ENCODE measurements around the gene KHNYN. TPM values are rescaled to one million over a fixed set of nuclear protein-coding genes. Genes with fewer than 3 reads are reported as not detected.

The KHNYN gene
- total and polyA plus RNA-seq, 4 donors = 15.2 to 64.9 (median 42.3) TPM

DNA sequence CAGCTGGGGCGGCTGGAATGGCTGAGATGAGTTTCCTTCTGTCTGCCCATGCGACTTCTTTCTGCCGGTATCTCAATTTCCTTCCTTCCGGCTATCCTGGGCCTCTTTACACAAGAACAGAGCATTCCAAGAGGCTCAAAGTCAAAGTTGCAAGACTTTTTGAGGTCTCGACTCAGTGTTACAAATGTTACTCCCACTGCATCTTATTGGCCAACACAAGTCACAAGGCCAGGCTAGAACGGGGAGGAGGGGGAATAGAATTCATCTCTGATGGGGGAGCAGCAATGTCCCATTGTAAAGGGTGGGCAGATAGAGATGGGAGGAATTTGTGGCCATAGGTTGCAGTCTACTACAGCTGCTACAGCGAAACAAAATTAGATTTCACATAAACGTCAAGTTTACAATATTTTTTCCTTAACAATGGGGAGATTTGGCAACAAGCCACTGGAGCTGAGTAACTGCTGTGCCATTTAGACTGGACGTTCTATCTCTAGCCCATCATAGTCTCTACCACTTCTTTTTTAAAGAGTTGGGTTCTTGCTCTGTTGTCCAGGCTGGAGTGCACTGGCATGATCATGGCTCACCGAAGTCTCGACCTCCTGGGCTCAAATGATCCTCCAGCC is 40.4 kb upstream of the KHNYN start:
- DNase-seq (peak in 1 of 2 donors; percentile 4), ATAC-seq (ENCODE audit: low FRiP score) (no peak)
- Histone ChIP-seq H3K27me3 (ENCODE audit: control insufficient read depth in 1 of 2, insufficient read depth in 2 of 2, low read length in 1 of 2) (no peaks in the 10 kb centered on the region), H3K27ac (ENCODE audit: low read depth in 1 of 2, low read length in 2 of 2) (no peak overlapping the region), H3K4me3 (ENCODE audit: low read length in 2 of 2) (no peak overlapping the region), H3K9me3 (ENCODE audit: control insufficient read depth, low read length) (no peaks in the 10 kb centered on the region), H3K4me1 (ENCODE audit: control insufficient read depth in 1 of 2, insufficient read depth in 2 of 2, low read length in 2 of 2) (no peaks in the 10 kb centered on the region), H3K36me3 (ENCODE audit: control insufficient read depth in 1 of 2, insufficient read depth in 2 of 2, low read length in 1 of 2) (no peaks in the 10 kb centered on the region)
- intact Hi-C loops (cut with DNase I) = no loop called here
- 66 to 67% methylated on average over 11 of the region's 11 CpGs for WGBS, 2 donors

DNA sequence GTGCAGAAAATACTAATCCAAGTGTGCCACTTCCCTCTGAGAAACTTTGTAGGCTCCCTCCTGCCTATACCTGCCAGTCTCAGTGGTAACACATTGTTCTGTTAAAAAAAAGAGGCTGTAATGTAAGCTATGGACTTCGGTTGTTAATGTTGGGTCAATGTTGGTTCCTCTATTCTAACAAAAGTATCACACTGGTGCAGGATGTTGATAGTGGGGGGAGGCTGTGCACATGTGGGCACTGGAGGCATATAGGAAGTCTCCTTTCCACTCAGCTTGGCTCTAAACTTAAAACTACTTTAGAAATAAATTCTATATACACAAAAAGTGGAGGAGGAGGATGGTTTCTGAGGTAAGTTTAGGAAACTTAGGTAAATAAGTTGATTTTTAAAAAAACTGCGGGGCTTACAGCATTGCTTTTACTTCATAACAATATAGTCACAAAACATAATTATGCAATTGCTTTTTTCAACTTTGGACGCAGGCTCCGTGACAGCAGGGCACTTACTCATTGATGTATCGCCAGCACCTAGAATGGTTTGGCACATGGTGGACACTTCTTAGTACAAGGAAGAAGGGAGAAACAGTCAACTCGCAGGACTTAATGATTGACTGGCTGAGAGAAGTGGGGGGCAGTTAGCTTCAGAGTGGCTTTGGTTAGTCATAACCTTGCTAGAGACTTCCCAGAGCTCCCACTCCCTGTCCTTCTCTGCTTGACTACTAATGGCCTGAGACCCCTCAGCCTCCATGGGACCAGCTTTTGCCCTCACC is 38.9 kb upstream of the KHNYN start:
- intact Hi-C loops (cut with DNase I) = no loop called here
- Histone ChIP-seq H3K4me3 (ENCODE audit: low read length in 2 of 2) (no peak overlapping the region), H3K27me3 (ENCODE audit: control insufficient read depth in 1 of 2, insufficient read depth in 2 of 2, low read length in 1 of 2) (no peaks in the 10 kb centered on the region), H3K36me3 (ENCODE audit: control insufficient read depth in 1 of 2, insufficient read depth in 2 of 2, low read length in 1 of 2) (no peaks in the 10 kb centered on the region), H3K4me1 (ENCODE audit: control insufficient read depth in 1 of 2, insufficient read depth in 2 of 2, low read length in 2 of 2) (no peaks in the 10 kb centered on the region), H3K27ac (ENCODE audit: low read depth in 1 of 2, low read length in 2 of 2) (no peak overlapping the region), H3K9me3 (ENCODE audit: control insufficient read depth, low read length) (no peaks in the 10 kb centered on the region)
- WGBS, 2 donors = 75 to 82% methylated on average over 6 of the region's 6 CpGs
- ATAC-seq (ENCODE audit: low FRiP score) (no peak), DNase-seq (peak in 1 of 2 donors; percentile 4)

DNA sequence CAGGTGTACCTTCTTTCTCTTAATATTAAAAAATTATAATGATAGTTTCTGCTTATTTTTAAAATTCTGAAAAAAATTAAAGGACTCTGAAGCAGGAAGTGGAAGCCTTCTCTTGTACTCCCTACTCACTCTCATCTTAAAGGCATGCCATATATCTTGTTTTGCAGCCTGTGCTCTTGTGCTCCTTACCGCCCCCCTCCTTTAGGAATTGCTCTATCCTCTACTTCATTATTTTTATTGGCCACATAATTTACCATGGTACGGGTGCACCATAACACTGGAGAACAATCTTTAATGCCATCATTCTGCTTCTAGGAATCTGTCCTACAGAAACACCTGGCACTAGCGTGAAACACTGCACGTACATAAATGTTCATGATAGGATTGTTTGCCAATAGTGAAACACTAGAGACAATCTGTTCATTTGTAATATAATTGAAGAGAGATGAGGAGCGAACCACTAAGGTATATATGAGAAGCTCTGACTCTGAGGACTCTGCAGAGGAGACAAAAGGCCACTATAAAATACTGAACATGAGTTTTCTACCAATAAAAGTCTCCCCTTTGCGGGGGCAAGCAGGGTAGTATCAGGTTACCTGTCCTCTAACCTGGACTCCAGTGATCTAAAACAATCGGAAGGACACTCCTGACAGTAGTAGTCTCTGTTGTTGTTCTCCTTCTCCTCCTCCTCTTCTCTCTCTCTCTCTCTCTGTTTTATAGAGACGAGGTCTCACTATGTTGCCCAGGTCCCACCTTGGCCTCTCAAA is 37.2 kb upstream of the KHNYN start:
- Histone ChIP-seq H3K27me3 (ENCODE audit: control insufficient read depth in 1 of 2, insufficient read depth in 2 of 2, low read length in 1 of 2) (no peaks in the 10 kb centered on the region), H3K36me3 (ENCODE audit: control insufficient read depth in 1 of 2, insufficient read depth in 2 of 2, low read length in 1 of 2) (no peaks in the 10 kb centered on the region), H3K27ac (ENCODE audit: low read depth in 1 of 2, low read length in 2 of 2) (no peak overlapping the region), H3K4me3 (ENCODE audit: low read length in 2 of 2) (no peak overlapping the region), H3K9me3 (ENCODE audit: control insufficient read depth, low read length) (no peaks in the 10 kb centered on the region), H3K4me1 (ENCODE audit: control insufficient read depth in 1 of 2, insufficient read depth in 2 of 2, low read length in 2 of 2) (no peaks in the 10 kb centered on the region)
- DNase-seq = no peak
- ATAC-seq (ENCODE audit: low FRiP score) = no peak
- 53 to 54% methylated on average over 8 of the region's 8 CpGs for WGBS, 2 donors
- intact Hi-C loops (cut with DNase I) = no loop called here

DNA sequence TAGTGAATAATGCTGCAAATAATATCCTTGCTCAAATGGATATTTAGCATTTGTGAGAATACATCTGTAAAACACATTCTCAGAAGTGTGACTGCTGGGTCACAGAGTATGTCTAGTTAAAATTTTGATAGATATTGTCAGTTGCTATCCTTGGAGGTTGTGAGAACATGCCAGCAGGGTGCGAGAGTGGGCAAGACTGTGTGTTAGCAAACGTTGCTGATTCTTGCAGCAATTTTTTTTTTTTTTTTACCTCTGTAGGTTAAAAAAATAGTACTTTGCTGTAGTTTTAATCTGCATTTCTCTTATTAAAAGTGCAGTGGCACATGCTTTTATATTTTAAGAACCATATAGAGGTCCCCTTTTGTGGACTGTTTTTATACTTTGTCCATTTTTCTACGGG is 35.5 kb upstream of the KHNYN start:
- Histone ChIP-seq H3K4me3 (ENCODE audit: low read length in 2 of 2) (no peak overlapping the region), H3K27me3 (ENCODE audit: control insufficient read depth in 1 of 2, insufficient read depth in 2 of 2, low read length in 1 of 2) (no peaks in the 10 kb centered on the region), H3K27ac (ENCODE audit: low read depth in 1 of 2, low read length in 2 of 2) (no peak overlapping the region), H3K9me3 (ENCODE audit: control insufficient read depth, low read length) (no peaks in the 10 kb centered on the region), H3K4me1 (ENCODE audit: control insufficient read depth in 1 of 2, insufficient read depth in 2 of 2, low read length in 2 of 2) (no peaks in the 10 kb centered on the region), H3K36me3 (ENCODE audit: control insufficient read depth in 1 of 2, insufficient read depth in 2 of 2, low read length in 1 of 2) (no peaks in the 10 kb centered on the region)
- ATAC-seq (ENCODE audit: low FRiP score) = no peak
- intact Hi-C loops (cut with DNase I) = no loop called here
- peak in 1 of 2 donors; percentile 1 for DNase-seq
- 42 to 48% methylated on average over 3 of the region's 3 CpGs for WGBS, 2 donors

DNA sequence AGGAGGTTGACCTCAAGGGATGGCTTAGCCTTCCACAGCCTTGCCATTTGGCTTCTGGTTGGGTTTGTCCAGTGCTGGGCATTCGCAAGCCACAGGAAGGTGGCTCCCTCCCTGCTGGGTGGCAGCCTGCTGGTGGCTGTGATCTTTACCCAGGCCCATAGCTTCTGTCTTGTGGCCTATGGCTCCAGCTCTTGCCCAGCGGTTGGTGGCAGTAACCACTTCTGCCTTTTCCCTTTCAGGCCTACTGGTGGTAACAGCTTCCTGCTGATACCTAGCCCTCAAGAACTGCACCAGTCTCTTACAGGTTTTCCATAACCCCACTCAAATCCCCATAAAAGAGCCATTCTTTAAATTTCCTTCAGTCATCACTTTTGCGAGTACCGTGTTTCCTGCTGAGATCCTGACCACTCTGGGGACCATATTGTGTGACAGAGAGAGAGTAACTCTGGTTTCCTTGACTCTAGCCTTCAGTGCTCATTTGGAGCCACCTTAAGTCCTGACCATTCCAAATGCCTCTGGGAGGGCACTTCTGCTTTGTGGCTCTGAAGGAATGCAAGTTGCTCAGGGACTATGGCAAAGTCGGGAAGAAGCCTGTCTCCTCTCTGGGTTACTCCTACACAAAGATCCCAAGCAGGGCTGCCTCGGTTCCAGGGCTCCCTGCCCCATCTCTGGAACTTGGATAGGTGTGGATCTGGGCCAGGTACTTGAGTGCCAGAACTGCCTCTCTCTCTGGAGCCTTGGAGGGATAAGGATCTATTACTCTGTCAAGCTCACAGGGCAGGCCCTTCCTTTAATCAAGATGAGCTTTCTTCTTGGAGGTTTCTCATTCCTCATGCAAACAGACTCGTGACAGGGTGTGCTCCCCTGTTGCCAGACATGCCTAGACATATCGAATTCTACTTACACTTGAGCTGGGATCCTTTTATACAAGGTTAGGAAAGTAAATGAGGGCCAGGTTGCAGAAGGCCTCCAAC is 33.9 kb upstream of the KHNYN start:
- Histone ChIP-seq H3K9me3 (ENCODE audit: control insufficient read depth, low read length) (no peaks in the 10 kb centered on the region), H3K4me3 (ENCODE audit: low read length in 2 of 2) (no peak overlapping the region), H3K4me1 (ENCODE audit: control insufficient read depth in 1 of 2, insufficient read depth in 2 of 2, low read length in 2 of 2) (no peaks in the 10 kb centered on the region), H3K27ac (ENCODE audit: low read depth in 1 of 2, low read length in 2 of 2) (no peak overlapping the region), H3K27me3 (ENCODE audit: control insufficient read depth in 1 of 2, insufficient read depth in 2 of 2, low read length in 1 of 2) (no peaks in the 10 kb centered on the region), H3K36me3 (ENCODE audit: control insufficient read depth in 1 of 2, insufficient read depth in 2 of 2, low read length in 1 of 2) (no peaks in the 10 kb centered on the region)
- 64 to 66% methylated on average over 8 of the region's 8 CpGs for WGBS, 2 donors
- DNase-seq (peak in 1 of 2 donors; percentile 44), ATAC-seq (ENCODE audit: low FRiP score) (no peak)
- intact Hi-C loops (cut with DNase I) = no loop called here

DNA sequence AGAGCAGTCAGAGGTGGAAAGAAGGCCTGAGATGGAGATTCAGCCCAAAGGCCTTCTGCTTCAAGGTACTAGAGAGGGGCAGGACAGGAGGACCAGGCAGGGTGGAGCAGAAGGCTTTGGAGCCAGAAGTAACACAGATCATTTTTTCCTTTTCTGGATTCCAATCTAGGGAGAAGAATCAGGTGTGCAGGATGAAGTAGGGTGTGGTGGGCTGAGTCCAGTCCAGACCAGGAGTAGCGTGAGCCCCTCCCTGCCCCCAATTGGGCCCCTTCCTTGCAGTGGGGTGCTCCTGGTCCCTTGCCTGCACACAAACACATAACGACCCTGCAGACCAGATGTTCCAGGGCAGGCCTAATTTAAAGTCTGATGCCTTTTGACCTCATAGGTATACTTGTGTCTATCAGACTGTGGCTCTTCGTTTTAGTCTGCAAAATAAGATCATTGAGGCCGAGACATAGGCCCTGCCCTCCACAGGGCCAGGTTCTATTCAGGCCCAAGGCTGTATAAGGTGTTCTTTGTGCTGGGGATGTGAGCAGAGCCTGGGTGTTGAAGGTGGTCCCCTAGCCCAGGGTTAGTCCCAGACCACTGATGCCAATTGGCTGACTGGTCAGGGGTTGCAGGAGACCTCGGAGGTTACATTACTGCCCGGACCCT is 32.0 kb upstream of the KHNYN start:
- DNase-seq (no peak), ATAC-seq (ENCODE audit: low FRiP score) (no peak)
- Histone ChIP-seq H3K36me3 (ENCODE audit: control insufficient read depth in 1 of 2, insufficient read depth in 2 of 2, low read length in 1 of 2) (no peaks in the 10 kb centered on the region), H3K27me3 (ENCODE audit: control insufficient read depth in 1 of 2, insufficient read depth in 2 of 2, low read length in 1 of 2) (no peaks in the 10 kb centered on the region), H3K4me3 (ENCODE audit: low read length in 2 of 2) (no peak overlapping the region), H3K4me1 (ENCODE audit: control insufficient read depth in 1 of 2, insufficient read depth in 2 of 2, low read length in 2 of 2) (no peaks in the 10 kb centered on the region), H3K27ac (ENCODE audit: low read depth in 1 of 2, low read length in 2 of 2) (no peak overlapping the region), H3K9me3 (ENCODE audit: control insufficient read depth, low read length) (no peaks in the 10 kb centered on the region)
- intact Hi-C loops (cut with DNase I) = loop anchor here in 1 of 2 donors (2.0 kb wide), 1 partner anchor 29 kb away; the partner anchor contains the start of gene NFATC4
- 57% methylated on average over 6 of the region's 6 CpGs for WGBS, 2 donors

DNA sequence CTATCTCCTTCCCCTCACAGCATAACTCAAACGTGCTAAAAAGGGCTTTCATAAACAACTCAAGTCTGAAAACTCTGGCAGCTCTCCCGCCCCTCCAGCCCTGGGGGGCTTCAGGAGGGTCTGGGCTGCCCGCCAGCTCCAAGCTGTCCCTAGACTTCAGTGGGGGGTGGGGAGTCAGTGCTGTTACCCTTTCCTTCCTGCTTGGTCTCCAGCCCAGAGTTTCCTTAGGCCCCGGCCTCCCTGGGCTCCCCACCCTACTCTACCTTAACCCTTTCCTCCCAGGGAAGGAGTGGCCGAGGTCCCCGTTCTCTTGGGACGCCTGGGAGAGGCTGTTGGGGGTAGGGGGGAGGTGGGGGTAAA is 31.5 kb upstream of the KHNYN start:
- peak; percentile 53 for ATAC-seq (ENCODE audit: low FRiP score)
- DNase-seq = no peak
- Histone ChIP-seq H3K27me3 (ENCODE audit: control insufficient read depth in 1 of 2, insufficient read depth in 2 of 2, low read length in 1 of 2) (no peaks in the 10 kb centered on the region), H3K27ac (ENCODE audit: low read depth in 1 of 2, low read length in 2 of 2) (no peak overlapping the region), H3K4me3 (ENCODE audit: low read length in 2 of 2) (peak overlapping the region; percentile 58 to 93), H3K36me3 (ENCODE audit: control insufficient read depth in 1 of 2, insufficient read depth in 2 of 2, low read length in 1 of 2) (no peaks in the 10 kb centered on the region), H3K4me1 (ENCODE audit: control insufficient read depth in 1 of 2, insufficient read depth in 2 of 2, low read length in 2 of 2) (no peaks in the 10 kb centered on the region), H3K9me3 (ENCODE audit: control insufficient read depth, low read length) (no peaks in the 10 kb centered on the region)
- intact Hi-C loops (cut with DNase I) = loop anchor here in 1 of 2 donors (2.0 kb wide), 1 partner anchor 29 kb away; the partner anchor contains the start of gene NFATC4
- WGBS, 2 donors = 0 to 5% methylated on average over 7 of the region's 7 CpGs

Data from aorta (tissue), 5 donors.